ENCODE results near the gene IQUB. TPM values are rescaled to one million over a fixed set of nuclear protein-coding genes. Genes with fewer than 3 reads are reported as not detected.
A peak's percentile ranks its signal among the peaks of the same experiment; 100 is the strongest.
"Not testable (repeated sequence)": the region's sequence is repeated elsewhere in the genome, so short reads cannot be mapped to it uniquely, and the experiment has no call there.

IQUB gene
- polyA plus RNA-seq, 1 donor from 2014 or later = 0.41 TPM

GRCh38 chr7:123533553-123533917 lies 860 bp downstream of the IQUB start:
- Histone ChIP-seq H3K9me3 (ENCODE audit: low read length) (no peaks in the 10 kb centered on the region), H3K36me3 (ENCODE audit: insufficient read depth, low read length) (no peaks in the 10 kb centered on the region), H3K4me3 (ENCODE audit: low read length) (peak overlapping the region; percentile 68), H3K79me2 (replicated peaks; ENCODE audit: insufficient read depth, low read length) (no peaks in the 10 kb centered on the region), H2AFZ (ENCODE audit: low read depth, low read length) (no peak overlapping the region), H3F3A (ENCODE audit: insufficient read depth, low read length, poor library complexity, severe bottlenecking) (peaks cover 4% of the 10 kb centered on the region), H3K9ac (ENCODE audit: low read length) (no peak overlapping the region), H3K9me2 (ENCODE audit: insufficient read depth, low read length) (no peaks in the 10 kb centered on the region), H4K20me1 (ENCODE audit: insufficient read depth) (no peaks in the 10 kb centered on the region), H3K27ac (ENCODE audit: low read length) (no peak overlapping the region), H3K4me2 (ENCODE audit: low read length) (no peak overlapping the region), H3K27me3 (ENCODE audit: insufficient read depth, low read depth, low read length) (peaks cover 10% of the 10 kb centered on the region)
- TF ChIP-seq EP300 (conservative IDR thresholded peaks at IDR 0.05; ENCODE audit: poor library complexity, severe bottlenecking) (no peak), REST (IDR thresholded peaks at IDR 0.05; ENCODE audit: borderline replicate concordance) (no peak), CTCF (IDR thresholded peaks at IDR 0.05; ENCODE audit: poor library complexity, severe bottlenecking) (no peak), POLR2AphosphoS5 (IDR thresholded peaks at IDR 0.05) (no peak), RAD21 (conservative IDR thresholded peaks at IDR 0.05) (no peak), MXI1 (conservative IDR thresholded peaks at IDR 0.05; ENCODE audit: poor library complexity, severe bottlenecking) (no peak), SMC3 (conservative IDR thresholded peaks at IDR 0.05; ENCODE audit: poor library complexity) (no peak), TAF1 (IDR thresholded peaks at IDR 0.05; ENCODE audit: low read depth) (no peak), EZH2 (IDR thresholded peaks at IDR 0.05; ENCODE audit: borderline replicate concordance, insufficient read depth, low read length, poor library complexity, severe bottlenecking) (no peak)

GRCh38 chr7:123532788-123533552 lies 1.4 kb downstream of the IQUB start:
- Histone ChIP-seq H3K27me3 (ENCODE audit: insufficient read depth, low read depth, low read length) (peaks cover 10% of the 10 kb centered on the region), H3K4me3 (ENCODE audit: low read length) (peak overlapping the region; percentile 47)
- not testable (repeated sequence) for H3K79me2 ChIP-seq (replicated peaks; ENCODE audit: insufficient read depth, low read length); H2AFZ ChIP-seq (ENCODE audit: low read depth, low read length); H3K4me2 ChIP-seq (ENCODE audit: low read length); H3K27ac ChIP-seq (ENCODE audit: low read length); H3K9me3 ChIP-seq (ENCODE audit: low read length); H3K9ac ChIP-seq (ENCODE audit: low read length); H3K36me3 ChIP-seq (ENCODE audit: insufficient read depth, low read length); H3F3A ChIP-seq (ENCODE audit: insufficient read depth, low read length, poor library complexity, severe bottlenecking); H4K20me1 ChIP-seq (ENCODE audit: insufficient read depth); H3K9me2 ChIP-seq (ENCODE audit: insufficient read depth, low read length)

DNA sequence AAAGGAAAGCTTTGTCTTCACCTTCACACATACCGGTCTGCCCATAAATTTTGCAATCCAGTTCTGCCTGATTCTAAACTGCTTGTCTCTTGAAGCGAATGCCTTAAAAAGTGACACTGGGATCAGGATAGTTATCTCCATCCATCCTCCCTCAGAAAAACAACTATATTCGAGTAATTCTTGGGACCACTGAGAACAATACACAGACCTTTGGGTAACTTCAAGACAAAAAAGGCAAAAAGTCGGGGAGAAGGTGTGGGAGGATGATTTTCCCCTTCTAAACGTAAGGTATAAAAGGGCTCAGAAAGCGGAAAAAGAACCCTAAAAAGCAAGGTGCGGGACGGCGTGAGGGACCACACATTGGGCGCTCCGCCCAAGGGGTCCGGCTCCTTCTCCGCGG lies 2.1 kb downstream of the IQUB start:
- not testable (repeated sequence) for H3K36me3 ChIP-seq (ENCODE audit: insufficient read depth, low read length); H3K27ac ChIP-seq (ENCODE audit: low read length); H3K9me3 ChIP-seq (ENCODE audit: low read length); H2AFZ ChIP-seq (ENCODE audit: low read depth, low read length); H3K4me2 ChIP-seq (ENCODE audit: low read length); H4K20me1 ChIP-seq (ENCODE audit: insufficient read depth); H3K9me2 ChIP-seq (ENCODE audit: insufficient read depth, low read length); H3F3A ChIP-seq (ENCODE audit: insufficient read depth, low read length, poor library complexity, severe bottlenecking); H3K79me2 ChIP-seq (replicated peaks; ENCODE audit: insufficient read depth, low read length); H3K9ac ChIP-seq (ENCODE audit: low read length)
- Histone ChIP-seq H3K27me3 (ENCODE audit: insufficient read depth, low read depth, low read length) (peaks cover 10% of the 10 kb centered on the region), H3K4me3 (ENCODE audit: low read length) (peak overlapping the region; percentile 47)

DNA sequence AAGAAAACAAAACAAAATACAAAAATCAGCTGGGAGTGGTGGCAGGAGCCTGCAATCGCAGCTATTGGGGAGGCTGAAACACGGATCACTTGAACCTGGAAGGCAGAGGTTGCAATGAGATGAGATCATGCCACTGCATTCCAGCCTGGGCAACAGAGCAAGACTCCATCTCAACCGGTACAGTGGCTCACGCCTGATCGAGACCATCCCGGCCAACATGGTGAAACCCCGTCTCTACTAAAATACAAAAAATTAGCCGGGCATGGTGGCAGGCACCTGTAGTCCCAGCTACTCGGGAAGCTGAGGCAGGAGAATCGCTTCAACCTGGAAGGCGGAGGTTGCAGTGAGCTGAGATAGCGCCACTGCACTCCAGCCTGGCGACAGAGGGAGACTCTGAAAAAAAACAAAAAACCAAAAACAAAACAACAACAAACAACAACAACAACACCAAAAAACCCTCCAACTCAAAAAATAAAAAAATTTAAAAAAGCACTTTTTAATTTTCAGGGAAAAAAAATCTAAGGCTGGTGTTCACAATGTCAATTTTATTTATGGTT lies 4.3 kb downstream of the IQUB start:
- not testable (repeated sequence) for H3K9me3 ChIP-seq (ENCODE audit: low read length); H3K4me3 ChIP-seq (ENCODE audit: low read length); H2AFZ ChIP-seq (ENCODE audit: low read depth, low read length); H3K27ac ChIP-seq (ENCODE audit: low read length); H3K79me2 ChIP-seq (replicated peaks; ENCODE audit: insufficient read depth, low read length); H3K9me2 ChIP-seq (ENCODE audit: insufficient read depth, low read length); H3F3A ChIP-seq (ENCODE audit: insufficient read depth, low read length, poor library complexity, severe bottlenecking); H3K4me2 ChIP-seq (ENCODE audit: low read length); H3K36me3 ChIP-seq (ENCODE audit: insufficient read depth, low read length); H4K20me1 ChIP-seq (ENCODE audit: insufficient read depth); H3K9ac ChIP-seq (ENCODE audit: low read length)
- peaks cover 10% of the 10 kb centered on the region for H3K27me3 ChIP-seq (ENCODE audit: insufficient read depth, low read depth, low read length)
